OCI-LY7 (cell line): ENCODE results near the gene GTF2IRD1. TPM values are rescaled to one million over a fixed set of nuclear protein-coding genes. Genes with fewer than 3 reads are reported as not detected.
A peak's percentile ranks its signal among the peaks of the same experiment; 100 is the strongest.

ENCODE experiments used
- BruUV-seq: library from RNA; stranded (reverse); fragments of 400-500 nt; replicated peaks from 2 replicates; lab custom pipeline; 2021; lab: Mats Ljungman, UMichigan
- CTCF ChIA-PET: fragments of 300-600 bp; sonication (Branson Sonifier 250); formaldehyde crosslinking; loops from one replicate; lab custom pipeline; 2022; ENCODE audit warnings: antibody characterized with exemption; ENCODE audit not compliant: unreplicated experiment; lab: Charles Lee
- POLR2A ChIA-PET: fragments of 300-600 bp; sonication (Branson Sonifier 250); formaldehyde crosslinking; loops from one replicate; lab custom pipeline; 2022; ENCODE audit warnings: antibody characterized with exemption; lab: Charles Lee
- DNase-seq: peaks from one replicate; pipeline ENCODE4 v3.0.0-alpha.2; 2015; ENCODE audit warnings: low spot score
- H2AFZ ChIP-seq: fragments of 200-600 bp; sonication (generic), shearing (Covaris generic); 2 replicates; pipeline ENCODE4 v1.6.1; 2014; ENCODE audit warnings: mild to moderate bottlenecking, antibody characterized with exemption, low read length, moderate library complexity
- H3K27ac ChIP-seq: fragments of 200-600 bp; sonication (generic); 2 replicates; pipeline ENCODE4 v1.5.1; 2014; ENCODE audit warnings: mixed run types, low read depth, mild to moderate bottlenecking, moderate library complexity, low read length, inconsistent platforms; ENCODE audit not compliant: poor library complexity, severe bottlenecking
- H3K36me3 ChIP-seq: fragments of 200-600 bp; sonication (generic); 2 replicates; pipeline ENCODE4 v1.6.1; 2014; ENCODE audit warnings: mild to moderate bottlenecking, antibody characterized with exemption, low read length, moderate library complexity, mixed read lengths; ENCODE audit not compliant: insufficient read depth
- H3K4me1 ChIP-seq: fragments of 200-600 bp; sonication (generic); 2 replicates; pipeline ENCODE4 v1.5.1; 2014; ENCODE audit warnings: mild to moderate bottlenecking, low read length; ENCODE audit not compliant: insufficient read depth, poor library complexity, severe bottlenecking
- H3K4me2 ChIP-seq: fragments of 200-600 bp; sonication (generic); 2 replicates; pipeline ENCODE4 v1.6.1; 2014; ENCODE audit warnings: mild to moderate bottlenecking, low read length
- H3K4me3 ChIP-seq: fragments of 200-600 bp; sonication (generic); 2 replicates; pipeline ENCODE4 v1.5.1; 2014; ENCODE audit warnings: mild to moderate bottlenecking, low read depth, low read length; ENCODE audit not compliant: poor library complexity, severe bottlenecking
- H3K79me2 ChIP-seq: fragments of 200-600 bp; sonication (generic); 2 replicates; pipeline ENCODE4 v1.6.1; 2016; ENCODE audit warnings: low read depth, mild to moderate bottlenecking, low read length, moderate library complexity, mixed read lengths; ENCODE audit not compliant: insufficient read depth
- H3K9me2 ChIP-seq: fragments of 200-600 bp; sonication (generic); 2 replicates; pipeline ENCODE4 v1.6.1; 2016; ENCODE audit warnings: mild to moderate bottlenecking, low read length, mixed read lengths; ENCODE audit not compliant: insufficient read depth
- H3K9me3 ChIP-seq: fragments of 200-600 bp; sonication (generic); 2 replicates; pipeline ENCODE4 v1.6.1; 2014; ENCODE audit warnings: mild to moderate bottlenecking, mixed run types, low read length, mixed read lengths
- H4K20me1 ChIP-seq: fragments of 200-600 bp; sonication (generic); 2 replicates; pipeline ENCODE4 v1.6.1; 2014; ENCODE audit warnings: mild to moderate bottlenecking, antibody characterized with exemption, low read length, moderate library complexity, mixed read lengths; ENCODE audit not compliant: insufficient read depth
- EZH2phosphoT487 ChIP-seq: fragments of 200-600 bp; sonication (generic); IDR thresholded peaks from 2 replicates; pipeline ENCODE4 v1.6.1; 2018; ENCODE audit warnings: low read depth, borderline replicate concordance, mild to moderate bottlenecking, mixed run types, antibody characterized with exemption, low read length, moderate library complexity, mixed read lengths
- intact Hi-C: fragments of 100-400 bp; cut with micrococcal nuclease; formaldehyde crosslinking; loops from one replicate; pipeline ENCODE4 v1.10.0; 2022; ENCODE audit not compliant: unreplicated experiment
- total RNA-seq, 2 experiments: library from RNA; depleted of rRNA in 1 of 2; stranded (reverse); fragments of >200 nt in 1 of 2; shearing (Covaris generic) in 1 of 2; gene quantifications; 2 replicates each; pipeline ENCODE4 v1.2.3, GENCODE V29; 2014 to 2022
- TF ChIP-seq, protein P1 (sequence below): fragments of 200-600 bp; sonication (generic); conservative IDR thresholded peaks from 2 replicates; pipeline ENCODE4 v1.5.1; 2014; ENCODE audit warnings: mild to moderate bottlenecking, antibody characterized with exemption, low read length, moderate library complexity, mixed read lengths

Gene GTF2IRD1
- total RNA-seq, 2 experiments from 2014 or later: 4.4 to 34.3 TPM

DNA sequence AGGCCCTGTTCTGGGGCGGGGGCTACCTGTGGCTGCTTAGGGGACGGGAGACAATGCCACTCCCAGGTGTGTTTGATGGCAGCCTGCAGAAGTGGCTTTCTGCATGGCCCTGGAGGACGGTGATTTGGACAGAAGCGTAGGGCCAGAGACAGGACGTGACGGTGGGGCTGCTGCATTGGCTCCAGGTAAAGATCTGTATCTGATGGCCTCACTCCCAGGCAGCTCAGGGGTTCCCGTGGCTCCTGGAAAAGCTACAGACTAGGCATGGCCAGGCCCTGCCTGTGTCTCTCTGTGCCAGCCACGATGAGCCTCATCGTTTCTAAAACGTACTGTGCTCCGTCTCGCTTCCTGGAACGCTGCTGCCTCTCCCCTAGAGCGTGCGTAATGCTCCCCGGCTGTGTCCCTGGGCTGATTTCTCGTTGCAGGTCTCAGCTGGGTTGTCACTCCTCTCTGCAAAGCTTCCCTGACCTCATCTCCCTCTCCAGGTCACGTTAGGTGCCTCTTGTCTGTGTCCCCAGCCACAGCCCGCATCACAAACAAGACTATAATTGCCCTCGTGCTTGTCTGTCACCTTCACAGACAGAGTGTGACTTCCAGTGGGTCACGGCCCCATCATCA, 12.6 kb downstream of the GTF2IRD1 start:
- no TSS peak for BruUV-seq
- no peak for TF ChIP-seq EZH2phosphoT487
- TF ChIP-seq, protein P1, sequence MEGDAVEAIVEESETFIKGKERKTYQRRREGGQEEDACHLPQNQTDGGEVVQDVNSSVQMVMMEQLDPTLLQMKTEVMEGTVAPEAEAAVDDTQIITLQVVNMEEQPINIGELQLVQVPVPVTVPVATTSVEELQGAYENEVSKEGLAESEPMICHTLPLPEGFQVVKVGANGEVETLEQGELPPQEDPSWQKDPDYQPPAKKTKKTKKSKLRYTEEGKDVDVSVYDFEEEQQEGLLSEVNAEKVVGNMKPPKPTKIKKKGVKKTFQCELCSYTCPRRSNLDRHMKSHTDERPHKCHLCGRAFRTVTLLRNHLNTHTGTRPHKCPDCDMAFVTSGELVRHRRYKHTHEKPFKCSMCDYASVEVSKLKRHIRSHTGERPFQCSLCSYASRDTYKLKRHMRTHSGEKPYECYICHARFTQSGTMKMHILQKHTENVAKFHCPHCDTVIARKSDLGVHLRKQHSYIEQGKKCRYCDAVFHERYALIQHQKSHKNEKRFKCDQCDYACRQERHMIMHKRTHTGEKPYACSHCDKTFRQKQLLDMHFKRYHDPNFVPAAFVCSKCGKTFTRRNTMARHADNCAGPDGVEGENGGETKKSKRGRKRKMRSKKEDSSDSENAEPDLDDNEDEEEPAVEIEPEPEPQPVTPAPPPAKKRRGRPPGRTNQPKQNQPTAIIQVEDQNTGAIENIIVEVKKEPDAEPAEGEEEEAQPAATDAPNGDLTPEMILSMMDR: no peak
- ChIA-PET CTCF (interaction anchor here (0.6 kb wide), 1 partner anchor 10 kb away, joined by 4 read pairs; no protein-coding TSS in a partner anchor), POLR2A (interaction anchor here (0.6 to 1.1 kb wide), 5 partner anchors 8 to 366 kb away, joined by 3 read pairs; no protein-coding TSS in a partner anchor)
- H3K4me1 ChIP-seq: peaks cover 47% of the 10 kb centered on the region
- intact Hi-C loops: loop anchor here (5.0 to 10.0 kb wide), 3 partner anchors 196 to 364 kb away; partner anchors contain the start of gene LAT2
- no peaks in the 10 kb centered on the region for H4K20me1 ChIP-seq
- peak overlapping the region; percentile 61 for H3K4me2 ChIP-seq
- peak; percentile 56 for DNase-seq
- peak overlapping the region; percentile 60; the same call in 1 of the 2 replicates for H2AFZ ChIP-seq
- H3K4me3 ChIP-seq: peak overlapping the region; percentile 28
- H3K9me2 ChIP-seq: no peaks in the 10 kb centered on the region
- H3K36me3 ChIP-seq: no peaks in the 10 kb centered on the region
- H3K27ac ChIP-seq: peak overlapping the region; percentile 36
- no peaks in the 10 kb centered on the region for H3K9me3 ChIP-seq
- H3K79me2 ChIP-seq: no peaks in the 10 kb centered on the region

DNA sequence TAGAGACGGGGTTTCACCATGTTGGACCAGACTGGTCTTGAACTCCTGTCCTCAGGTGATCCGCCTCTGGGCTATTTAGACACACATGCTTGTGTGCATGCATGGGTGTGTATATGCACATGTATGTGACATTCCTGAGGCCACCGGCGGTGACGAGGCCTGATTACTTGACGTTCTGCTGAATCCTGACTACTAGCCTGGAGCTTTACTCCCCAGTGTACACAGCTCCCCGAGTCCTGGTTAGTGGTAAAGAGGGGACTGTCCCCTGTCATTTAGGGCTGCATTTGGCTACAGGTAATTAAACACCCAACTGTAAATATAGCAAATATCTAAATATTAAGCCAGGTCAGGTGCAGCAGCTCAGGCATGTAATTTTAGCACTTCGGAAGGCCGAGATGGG, 14.2 kb downstream of the GTF2IRD1 start:
- Histone ChIP-seq H3K27ac (no peak overlapping the region), H3K9me3 (no peaks in the 10 kb centered on the region), H3K4me3 (no peak overlapping the region), H4K20me1 (no peaks in the 10 kb centered on the region), H3K4me1 (peaks cover 43% of the 10 kb centered on the region), H3K4me2 (peak overlapping the region; percentile 35; the same call in 1 of the 2 replicates), H2AFZ (no peak overlapping the region), H3K36me3 (no peaks in the 10 kb centered on the region), H3K9me2 (no peaks in the 10 kb centered on the region), H3K79me2 (no peaks in the 10 kb centered on the region)
- CTCF ChIA-PET: interaction anchor here (0.6 kb wide), 1 partner anchor 250 kb away, joined by 3 read pairs; no protein-coding TSS in a partner anchor
- DNase-seq: no peak
- POLR2A ChIA-PET: interaction anchor here (0.5 to 0.8 kb wide), 2 partner anchors 39 to 108 kb away, joined by 3 to 4 read pairs; no protein-coding TSS in a partner anchor
- no TSS peak for BruUV-seq
- TF ChIP-seq EZH2phosphoT487: no peak
- TF ChIP-seq, protein P1: no peak
- intact Hi-C loops: loop anchor here (5.0 to 10.0 kb wide), 3 partner anchors 194 to 366 kb away; partner anchors contain the start of gene LAT2

DNA sequence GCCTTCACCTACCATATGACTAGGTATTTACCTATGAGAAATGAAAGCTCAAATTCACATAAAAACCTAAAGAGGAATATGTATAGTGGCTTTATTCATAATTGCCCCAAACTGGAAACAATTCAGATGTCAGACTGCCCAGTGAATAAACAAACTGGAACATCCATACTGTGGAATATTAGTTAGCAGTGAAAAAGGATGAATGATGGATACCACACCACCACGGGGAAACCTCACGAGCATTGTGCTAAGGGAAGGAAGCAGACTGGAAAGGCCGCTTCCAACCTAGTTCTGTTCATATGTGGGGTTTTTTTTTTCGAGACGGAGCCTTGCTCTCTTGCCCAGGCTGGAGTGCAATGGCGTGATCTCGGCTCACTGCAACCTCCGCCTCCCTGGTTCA, 16.8 kb downstream of the GTF2IRD1 start:
- no peak overlapping the region for H3K27ac ChIP-seq
- BruUV-seq: no TSS peak
- TF ChIP-seq EZH2phosphoT487: no peak
- TF ChIP-seq, protein P1: no peak
- H3K9me3 ChIP-seq: no peaks in the 10 kb centered on the region
- H3K9me2 ChIP-seq: no peaks in the 10 kb centered on the region
- H3K36me3 ChIP-seq: no peaks in the 10 kb centered on the region
- intact Hi-C loops: no loop called here
- H3K79me2 ChIP-seq: no peaks in the 10 kb centered on the region
- H2AFZ ChIP-seq: no peak overlapping the region
- H3K4me1 ChIP-seq: peaks cover 36% of the 10 kb centered on the region
- H4K20me1 ChIP-seq: no peaks in the 10 kb centered on the region
- no peak for DNase-seq
- H3K4me3 ChIP-seq: no peak overlapping the region
- H3K4me2 ChIP-seq: no peak overlapping the region
- ChIA-PET POLR2A (no interaction called here), CTCF (no interaction called here)
